ENCODE results near the gene RNF130.
"Not testable (repeated sequence)": the region's sequence is repeated elsewhere in the genome, so short reads cannot be mapped to it uniquely, and the experiment has no call there.

Gene RNF130

DNA sequence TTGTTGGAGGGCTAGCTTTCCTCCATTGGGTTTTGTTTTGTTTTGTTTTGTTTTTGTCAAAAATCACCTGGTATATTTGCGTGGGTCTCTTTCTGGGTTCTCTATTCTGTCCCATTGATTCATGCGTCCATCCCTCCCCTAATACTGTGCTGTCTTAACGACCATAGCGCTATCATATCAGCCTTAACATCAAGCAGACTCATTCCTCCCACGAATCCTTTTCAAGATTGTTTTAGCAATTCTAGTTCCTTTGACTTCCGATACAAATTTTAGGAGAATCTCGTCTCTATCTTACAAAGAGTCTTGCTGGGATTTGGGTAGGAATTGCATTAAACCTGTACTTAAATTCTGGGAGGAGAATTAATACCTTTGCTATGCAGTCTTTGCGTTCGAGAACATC is 31.1 kb upstream of the RNF130 start:
- DNase-seq, result no peak

DNA sequence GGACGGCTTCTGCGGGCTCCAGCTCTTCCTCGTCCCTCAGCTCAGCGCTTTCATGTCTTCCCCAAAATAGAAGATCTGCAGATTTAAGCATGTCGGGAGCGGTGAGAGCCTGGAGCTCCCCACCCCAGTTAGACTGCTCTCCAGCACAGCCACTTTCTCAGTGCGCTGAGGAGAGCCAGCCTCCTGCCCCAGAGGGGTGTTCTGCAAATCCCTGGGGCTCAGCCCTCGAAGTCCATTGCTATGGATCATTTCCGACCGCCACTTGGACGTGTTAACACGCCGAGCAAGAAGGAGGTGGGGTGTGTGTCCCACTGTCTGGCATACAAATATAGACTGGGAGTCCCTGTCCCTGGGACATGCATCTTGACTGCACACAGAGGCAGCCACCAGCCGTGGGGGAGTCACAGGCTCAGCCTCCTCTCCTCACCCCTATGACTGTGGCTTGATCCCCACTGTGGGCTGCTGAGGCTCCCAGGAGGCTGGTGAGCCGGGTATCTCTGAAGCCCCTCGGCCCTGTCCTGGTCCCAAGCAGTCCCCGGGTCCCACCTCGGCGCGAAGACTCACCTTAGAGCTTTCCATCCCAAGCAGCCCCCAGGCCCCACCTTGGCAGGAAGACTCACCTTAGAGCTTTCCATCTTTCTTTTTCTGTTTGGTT is 30.0 kb upstream of the RNF130 start:
- no peak for DNase-seq

DNA sequence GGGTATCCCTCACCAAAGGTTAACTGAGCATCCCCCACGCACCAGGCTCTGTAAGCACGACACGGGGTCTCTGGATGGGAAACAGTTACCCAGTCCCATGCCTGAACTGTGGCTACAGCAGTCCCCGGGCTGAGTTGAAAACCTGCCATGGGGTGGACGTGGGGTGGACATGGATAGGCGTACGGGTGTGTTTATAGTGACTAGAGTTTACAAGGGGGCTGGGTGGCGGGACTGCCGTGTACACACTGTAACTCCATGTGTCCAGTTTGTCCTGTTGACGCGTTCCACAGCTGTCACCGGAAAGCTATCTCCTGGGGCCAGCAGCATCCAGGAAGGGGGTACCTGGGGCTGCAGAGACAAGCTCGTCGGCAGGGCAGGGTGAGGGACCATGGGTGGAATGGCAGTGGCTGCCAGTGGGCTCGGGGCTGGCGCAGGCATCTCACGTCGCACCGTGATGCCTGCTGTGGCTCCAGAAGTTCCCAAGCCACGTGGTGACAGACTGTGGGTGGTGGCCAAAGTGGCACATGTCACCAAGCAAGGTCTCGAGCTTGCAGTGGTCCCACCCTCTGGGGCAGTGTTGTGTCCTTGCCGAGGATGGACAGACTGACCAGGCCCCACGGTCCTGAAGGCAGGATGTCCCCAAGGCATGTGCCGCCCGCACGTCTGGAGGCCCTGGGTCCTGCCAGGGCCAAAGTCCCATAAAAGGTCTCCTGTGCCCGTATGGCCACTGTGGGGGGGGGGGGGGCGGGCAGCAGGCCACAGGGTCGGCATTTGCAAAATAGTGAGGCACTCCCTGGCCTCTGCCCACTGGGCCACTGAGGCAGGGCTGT is 29.3 kb upstream of the RNF130 start:
- no peak for DNase-seq

DNA sequence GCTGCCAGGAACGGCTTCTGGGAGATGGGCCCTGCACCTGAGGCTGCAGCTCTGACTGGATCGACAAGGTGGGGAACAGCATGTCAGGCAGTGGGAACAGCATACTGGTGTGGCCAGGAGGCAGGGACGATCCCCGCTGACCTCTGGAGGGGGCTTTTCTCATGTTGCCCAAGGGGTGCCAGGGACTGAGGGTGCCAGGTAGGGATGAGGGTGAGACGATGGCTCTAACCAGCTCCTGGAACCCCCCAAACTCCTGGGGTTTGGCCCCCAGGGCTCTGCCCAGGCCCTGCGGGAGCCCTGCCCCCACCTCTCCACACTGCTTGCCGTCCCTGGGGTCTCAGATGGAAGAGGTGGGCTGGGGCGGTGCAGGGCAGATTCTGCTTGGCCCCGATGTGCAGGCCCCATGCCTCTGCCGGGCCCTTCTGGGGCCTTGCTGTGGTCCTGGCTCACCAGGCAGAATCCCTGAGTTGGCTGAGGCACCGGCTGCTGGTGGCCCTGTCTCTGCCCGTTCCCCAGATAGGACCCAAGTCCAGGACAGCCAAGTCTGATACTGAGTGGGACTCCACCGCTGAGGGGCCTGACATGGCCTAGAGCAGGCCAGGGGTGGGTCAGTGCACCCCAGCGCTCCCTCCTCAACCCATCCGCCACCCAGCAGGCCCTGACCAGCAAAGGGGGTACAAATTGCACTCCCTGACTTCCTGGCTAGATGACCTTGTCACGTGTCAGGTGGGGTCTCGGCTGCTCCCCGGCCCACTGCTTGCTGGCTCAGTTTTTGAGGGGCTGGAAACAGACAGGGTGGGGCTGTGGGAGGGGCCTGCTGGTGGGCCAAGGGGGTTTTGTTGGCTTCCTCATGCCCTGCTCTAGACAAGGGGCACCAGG is 28.4 kb upstream of the RNF130 start:
- DNase-seq, result no peak

DNA sequence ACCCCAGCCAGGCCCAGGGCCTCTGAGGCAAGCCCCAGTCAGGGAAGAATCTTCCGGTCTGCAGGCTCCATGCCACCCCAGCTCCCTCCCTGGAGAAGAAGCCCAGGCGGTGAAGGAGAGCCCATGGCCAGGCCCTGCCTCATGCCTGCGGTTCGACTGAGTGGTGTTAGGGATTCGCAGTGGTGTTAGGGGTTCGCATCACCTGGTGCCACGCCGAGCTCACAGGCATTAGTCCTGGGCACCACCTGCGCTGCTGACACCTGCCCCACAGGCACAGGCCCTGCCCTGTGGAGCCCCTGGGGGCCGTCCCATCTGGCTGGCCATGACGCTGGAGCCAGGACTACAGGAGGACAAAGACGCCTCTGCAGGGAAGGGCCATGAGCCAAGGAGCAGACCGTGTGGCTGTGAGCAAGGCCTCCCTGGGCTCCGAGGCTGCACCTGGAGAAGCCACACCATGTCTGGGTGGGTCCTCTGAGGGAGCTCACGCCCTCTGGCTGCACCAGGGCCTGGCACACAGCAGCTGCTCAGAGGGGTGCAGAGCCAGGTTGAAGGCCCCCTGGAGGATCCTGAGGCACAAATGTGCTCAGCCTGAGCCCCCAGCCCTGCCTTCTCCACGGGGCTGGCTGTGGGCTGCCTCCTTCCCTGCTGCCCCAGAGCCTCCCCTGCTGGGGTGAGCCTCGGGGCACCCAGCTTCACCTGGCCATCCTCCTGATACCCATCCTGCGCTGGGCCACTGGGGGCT is 27.6 kb upstream of the RNF130 start:
- no peak for DNase-seq

DNA sequence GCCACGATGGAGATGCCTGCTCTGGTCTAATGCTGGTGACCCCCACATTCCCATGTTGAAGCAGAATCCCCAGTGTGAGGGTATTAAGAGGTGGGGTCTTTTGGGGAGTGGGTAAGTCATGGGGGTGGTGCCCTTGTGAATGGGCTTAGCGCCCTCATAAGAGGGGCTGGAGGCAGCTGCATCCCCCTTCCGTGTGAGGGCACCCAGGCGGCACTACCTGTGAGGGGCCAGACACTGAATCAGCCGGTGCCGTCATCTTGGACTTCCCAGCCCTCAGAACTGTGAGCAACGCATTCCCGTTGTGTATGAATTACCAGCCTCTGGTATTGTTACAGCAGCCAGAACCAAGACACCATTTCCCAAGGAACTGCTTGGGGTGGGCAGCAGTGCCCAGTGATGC is 27.0 kb upstream of the RNF130 start:
- no peak for DNase-seq

DNA sequence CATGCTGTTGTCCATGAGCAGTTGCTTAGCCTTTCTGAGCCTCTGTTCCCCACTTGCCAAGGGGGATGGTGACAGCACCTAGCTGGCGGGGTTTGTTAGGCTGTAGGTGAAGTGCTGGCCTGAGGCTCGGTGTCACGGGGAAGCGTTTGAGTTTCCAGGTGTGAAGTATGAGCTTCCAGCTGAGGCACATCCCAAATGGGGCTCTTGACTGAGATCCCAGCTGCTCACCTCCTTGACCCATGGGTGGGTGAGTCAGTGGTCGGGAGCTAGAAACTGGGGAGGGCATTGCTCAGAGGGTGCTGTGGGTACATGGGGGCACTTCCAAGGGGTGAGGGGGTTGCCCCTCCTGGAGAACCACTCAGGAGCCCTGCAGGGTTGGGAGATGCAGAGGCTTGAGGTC is 26.4 kb upstream of the RNF130 start:
- DNase-seq, result no peak

DNA sequence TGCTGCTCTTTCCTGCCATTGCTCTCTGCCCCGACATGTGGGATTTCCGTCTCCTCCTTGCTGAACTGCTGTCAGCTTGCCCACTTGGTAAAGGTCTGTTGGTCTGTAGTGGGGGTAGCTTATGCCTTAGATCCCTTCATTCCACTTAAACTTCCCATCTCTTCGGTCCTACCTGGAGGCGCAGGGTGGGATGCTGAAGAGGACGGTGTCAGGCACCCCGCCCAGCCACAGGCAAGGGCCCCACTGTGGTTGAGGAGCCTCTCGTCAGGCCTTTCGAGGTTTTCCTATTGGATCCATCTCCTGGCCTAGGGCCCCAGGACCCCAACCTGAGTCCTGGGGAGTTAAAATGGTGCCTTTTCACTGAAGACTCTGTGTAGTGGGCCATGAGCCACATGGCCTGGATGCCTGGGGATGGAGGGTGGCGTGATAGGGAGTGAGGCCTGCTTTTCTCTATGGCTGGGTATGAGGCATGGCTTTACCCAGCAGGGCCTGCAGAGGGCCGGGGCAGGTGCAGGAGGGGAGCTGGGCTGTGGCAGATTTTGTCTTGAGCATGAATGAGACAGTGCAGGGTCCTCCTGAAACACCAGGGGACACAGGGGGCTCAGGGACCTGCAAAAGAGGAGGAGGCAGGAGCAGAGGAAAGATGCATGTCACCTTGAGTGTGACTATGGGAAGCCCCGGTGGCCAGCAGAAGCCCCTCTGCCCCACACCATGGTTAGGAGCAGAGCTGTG is 25.8 kb upstream of the RNF130 start:
- no peak for DNase-seq

DNA sequence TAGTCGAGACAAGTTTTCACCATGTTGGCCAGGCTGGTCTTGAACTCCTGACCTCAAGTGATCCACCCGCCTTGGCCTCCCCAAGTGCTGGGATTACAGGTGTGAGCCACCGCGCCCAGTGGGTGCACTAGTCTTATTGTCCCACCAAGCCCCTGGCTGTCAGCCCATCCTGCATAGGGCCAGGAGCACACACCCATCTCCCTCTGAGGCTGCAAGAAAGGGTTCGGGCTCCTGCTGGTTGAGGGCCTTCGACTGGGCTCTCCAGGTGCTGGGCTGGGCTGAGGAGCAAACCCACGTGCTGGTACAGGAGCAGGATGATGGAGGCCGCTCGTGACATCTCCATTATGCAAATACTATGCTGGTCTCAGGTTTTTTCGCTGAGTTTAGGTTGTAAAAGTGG is 25.1 kb upstream of the RNF130 start:
- DNase-seq, result no peak

DNA sequence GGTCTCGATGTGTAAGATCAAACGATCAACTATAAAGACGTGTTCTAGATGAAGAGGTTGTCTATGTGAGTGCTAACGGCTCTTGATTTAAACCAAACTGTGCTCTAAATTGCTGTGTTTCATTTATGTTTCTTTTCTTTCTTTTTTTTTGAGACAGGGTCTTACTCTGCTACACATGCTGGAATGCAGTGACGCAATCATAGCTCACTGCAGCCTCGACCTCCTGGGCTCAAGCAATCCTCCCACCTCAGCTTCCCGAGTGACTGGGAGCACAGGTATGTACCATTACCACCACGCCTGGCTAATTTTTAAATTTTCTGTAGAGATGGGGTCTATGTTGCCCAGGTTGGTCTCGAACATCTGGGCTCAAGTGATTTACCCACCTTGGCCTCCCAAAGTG is 24.0 kb upstream of the RNF130 start:
- DNase-seq, result no peak

DNA sequence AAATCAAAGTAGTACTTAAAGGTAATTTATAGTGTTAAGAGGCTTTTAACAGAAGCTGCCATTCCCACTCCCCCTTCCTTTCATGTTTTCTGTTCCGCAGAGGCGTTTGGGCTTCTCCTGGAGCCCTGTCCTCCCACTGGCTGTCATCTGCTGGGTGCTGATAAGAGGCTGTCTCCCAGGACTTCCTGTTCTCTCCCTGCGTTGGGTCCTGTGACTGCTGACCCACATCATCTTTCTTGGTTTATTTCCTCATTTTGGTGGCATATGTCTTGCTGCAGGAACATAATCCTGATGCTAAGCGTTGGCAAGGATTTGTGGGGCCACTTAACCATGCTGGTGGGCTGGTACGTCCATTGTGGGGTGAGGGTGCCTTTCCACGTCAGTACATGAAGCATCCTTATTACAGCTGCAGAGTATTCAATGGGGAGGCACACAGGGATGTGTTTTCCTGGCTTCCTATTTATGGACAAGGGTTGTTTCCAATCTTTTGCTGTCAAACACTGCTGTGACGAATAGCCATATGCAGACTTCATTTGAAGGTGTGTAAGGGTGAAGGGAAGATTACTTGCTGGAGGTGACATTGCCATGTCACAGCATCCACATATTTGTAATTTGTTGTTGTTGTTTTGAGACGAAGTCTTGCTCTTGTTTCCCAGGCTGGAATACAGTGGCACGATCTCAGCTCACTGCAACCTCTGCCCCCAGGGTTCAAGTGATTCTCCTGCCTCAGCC is 22.3 kb upstream of the RNF130 start:
- DNase-seq, result no peak

DNA sequence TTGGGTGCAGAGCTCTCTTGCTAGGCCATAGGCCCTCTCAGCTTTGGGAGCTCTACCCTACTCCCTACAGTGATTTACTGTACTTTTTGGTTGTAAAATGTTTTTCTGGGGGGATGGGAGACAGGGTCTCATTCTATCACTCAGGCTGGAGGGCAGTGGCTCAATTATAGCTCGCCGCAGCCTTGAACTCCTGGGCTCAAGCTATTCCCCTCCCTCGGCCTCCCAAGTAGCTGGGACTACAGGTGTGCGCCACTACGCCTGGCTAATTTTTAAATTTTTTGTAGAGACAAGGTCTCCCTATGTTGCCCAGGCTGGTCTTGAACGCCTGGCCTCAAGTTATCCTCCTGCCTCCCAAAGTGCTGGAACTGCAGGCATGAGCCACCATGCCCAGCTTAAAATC is 21.7 kb upstream of the RNF130 start:
- DNase-seq, result no peak

DNA sequence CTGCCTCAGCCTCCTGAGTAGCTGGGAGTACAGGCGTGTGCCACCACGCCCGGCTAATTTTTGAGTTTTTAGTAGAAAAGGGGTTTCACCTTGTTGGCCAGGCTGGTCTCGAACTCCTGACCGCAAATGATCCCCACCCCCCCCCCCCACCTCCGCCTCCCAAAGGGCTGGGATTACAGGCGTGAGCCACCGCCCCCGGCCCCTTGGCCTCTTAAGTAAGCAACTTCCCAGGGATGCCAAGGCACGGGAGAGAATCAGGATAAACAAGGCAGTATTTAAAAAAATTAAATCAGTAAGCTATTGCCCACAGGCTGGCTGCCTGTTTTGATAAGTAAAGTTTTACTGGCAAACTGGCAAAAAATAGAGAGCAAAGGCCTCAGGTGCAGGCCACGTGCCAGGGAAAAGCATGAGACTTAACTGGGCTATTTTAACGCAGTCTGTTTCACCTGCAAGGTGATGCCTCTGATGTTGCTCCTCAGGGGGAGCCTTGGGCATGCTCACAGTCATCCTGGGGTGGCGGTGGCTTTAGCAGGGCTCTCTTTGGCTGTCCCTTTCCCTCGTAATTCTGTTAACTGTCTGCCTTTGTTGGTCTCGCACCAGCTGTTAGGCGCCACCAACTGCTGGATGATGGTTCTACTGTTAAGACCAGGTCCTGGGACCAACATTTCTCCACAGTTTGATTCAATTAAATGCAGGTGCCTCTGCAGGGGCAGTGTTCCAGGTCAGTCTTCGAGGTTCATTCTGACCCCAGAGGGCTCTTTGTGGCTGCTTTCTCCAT is 19.4 kb upstream of the RNF130 start:
- peak; percentile 5 for DNase-seq

DNA sequence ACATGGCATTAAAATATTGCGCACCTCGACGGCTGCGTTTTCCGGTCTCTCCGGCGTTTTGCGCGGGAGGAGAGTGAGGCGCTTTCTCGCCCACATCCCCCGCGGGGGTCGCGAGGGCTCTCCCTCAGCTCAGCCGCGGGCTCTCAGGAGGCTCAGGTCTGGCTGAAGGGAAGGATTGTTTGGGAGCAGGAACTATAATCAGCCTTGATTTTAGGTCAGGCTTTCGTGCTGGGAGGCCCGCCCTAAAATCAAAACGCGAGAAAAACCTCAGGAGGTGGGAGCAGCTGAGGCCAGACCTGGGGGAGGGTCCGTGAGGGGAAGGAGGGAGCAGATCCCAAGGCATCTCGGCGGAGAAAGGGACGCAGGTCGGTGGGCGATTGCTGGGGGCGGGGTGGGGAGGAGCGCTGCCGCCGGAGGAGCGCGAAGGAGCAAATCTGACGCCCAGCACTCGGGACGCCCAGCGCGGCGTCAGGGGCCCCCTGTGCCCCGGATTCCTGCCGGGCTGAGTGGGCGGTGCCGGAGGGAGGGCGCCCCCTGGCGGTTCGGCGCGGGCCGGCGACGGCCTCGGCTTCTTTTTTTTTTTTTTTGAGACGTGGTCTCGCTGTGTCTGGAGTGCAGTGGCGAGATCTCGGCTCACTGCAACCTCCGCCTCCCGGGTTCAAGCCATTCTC is 18.7 kb upstream of the RNF130 start:
- DNase-seq, result no peak

DNA sequence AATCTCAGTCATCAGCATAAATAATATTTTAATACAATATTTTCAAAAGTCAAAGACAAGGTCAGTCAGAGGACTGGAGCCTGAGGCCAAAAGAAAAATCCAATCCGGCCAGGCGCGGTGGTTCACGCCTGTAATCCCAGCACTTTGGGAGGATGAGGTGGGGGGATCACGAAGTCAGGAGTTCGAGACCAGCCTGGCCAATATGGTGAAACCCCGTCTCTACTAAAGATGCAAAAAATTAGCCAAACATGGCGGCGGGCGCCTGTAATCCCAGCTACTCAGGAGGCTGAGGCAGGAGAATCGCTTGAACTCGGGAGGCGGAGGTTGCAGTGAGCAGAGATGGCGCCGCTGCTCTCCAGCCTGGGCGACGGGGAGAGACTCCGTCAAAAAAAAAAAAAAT is 18.1 kb upstream of the RNF130 start:
- DNase-seq, result not testable (repeated sequence)

DNA sequence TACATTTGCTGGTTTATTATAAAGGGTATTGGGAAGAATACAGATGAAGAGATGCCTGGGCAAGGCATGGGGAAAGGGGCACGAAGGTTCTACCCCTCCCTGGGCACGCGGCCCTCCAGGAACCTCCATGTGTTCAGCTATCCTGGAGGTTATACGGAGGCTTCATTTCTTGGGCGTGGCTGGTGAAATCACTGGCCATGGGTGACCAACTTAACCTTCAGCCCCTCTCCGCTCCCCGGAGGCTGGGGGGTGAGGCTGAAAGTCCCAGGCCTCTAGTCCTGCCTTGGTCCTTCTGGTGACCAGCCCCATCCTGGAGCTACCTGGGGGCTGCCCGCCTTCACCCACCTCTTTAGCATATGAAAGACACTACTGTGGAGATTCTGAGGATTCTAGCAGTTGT is 17.0 kb upstream of the RNF130 start:
- no peak for DNase-seq

DNA sequence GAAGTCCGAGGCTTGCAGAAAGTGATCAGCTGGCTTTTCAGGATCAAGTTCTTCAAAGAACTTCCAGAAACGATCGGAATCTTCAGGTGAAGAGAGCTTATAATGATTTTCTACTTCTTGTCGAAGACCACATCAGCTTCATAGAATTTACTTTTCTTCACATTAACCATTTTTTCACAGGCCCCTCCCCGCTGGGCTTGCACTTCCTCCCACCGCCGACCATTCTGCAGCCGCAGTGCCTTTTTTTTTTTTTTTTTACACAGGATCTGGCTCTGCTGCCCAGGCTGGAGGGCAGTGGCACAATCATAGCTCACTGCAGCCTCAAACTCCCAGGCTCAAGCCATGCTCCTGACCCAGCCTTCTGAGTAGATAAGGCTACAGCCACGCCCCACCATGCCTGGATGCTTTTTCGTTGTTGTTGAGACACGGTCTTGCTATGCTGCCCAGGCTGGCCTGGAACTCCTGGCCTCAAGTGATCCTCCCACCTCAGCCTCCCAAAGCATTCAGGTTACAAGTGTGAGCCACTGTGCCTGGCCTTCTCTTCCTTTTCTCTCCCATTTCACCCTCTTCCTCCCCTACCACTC is 15.3 kb upstream of the RNF130 start:
- no peak for DNase-seq

DNA sequence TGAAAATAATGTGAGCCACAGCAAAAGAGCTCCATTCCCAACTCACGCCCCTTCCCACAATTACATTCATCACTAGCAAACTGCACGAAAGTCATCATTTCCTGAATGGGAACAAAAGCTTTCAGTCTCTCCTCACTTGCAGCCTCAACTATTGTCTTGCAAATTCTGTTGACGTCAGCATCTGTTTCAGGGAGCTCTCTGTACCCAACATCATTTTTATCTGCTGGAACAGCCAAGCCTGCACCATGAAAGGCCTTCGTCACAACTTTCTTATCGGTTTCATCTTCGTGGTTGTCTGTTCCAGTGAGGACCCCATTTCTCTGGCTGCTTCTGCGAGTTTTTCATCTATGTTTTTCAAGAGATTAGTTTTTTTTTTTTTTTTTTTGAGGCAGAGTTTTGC is 14.3 kb upstream of the RNF130 start:
- no peak for DNase-seq

DNA sequence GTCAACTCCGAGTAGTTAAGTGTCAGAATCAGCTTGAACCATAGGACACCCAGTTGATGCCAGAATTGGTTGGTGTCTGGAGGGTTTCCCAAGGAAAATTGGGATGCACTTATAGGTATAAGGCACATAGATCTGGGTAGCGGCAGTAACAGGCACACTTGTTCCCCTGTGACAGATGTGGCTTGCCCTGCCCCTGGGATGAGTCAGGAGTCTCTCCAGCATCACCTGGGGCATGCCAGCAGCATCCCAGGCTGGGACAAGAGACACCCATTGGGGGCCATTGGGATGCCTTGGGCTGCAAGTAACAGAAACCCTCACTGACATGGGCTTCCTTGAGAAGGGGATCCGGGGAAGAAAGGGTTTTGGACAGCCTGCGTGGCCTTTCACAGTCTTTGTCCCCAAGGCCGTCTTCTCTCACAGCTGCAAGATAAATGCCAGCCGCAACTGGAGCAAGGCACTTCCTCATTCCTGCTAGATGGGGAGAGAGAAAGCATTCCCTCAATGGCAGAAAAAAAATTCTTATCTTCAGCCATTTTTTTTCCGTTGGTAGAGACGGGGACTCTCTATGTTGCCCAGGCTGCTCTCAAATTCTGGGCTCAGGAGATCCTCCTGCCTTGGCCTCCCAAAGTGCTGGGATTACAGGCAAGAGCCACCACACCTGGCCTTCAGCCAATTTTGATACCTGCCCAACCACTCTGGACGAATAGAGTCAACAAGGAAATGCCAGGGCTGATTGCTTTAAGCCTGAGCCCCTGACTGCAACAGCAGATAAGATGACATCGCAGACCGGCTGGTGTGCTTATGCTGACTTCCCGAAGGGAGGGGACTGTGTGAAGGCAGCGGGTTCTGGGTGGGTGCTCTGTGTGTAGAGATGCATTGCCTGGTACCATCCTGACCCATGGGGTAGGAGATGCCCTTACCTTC is 13.3 kb upstream of the RNF130 start:
- DNase-seq, result no peak

Data from NCI-H2107 (cell line).